SK-N-SH treated with all-trans-retinoic acid at 6 μM for 48 hours (cell line): ENCODE measurements around the gene PBX4.

ENCODE experiments used
- ATAC-seq: fragments of 200-7000 bp; cut with Tn5 transposase; 3 replicates; pipeline ENCODE4 v1.9.1; 2020; ENCODE audit warnings: mild to moderate bottlenecking, moderate library complexity
- ARNTL ChIP-seq: fragments of 450-650 bp; formaldehyde crosslinking; IDR thresholded peaks from 2 replicates; pipeline ENCODE4 v1.5.0; 2020; ENCODE audit warnings: low read depth, mild to moderate bottlenecking, moderate library complexity, borderline replicate concordance
- CSDC2 ChIP-seq: fragments of 250-450 bp; sonication (Bioruptor Pico); IDR thresholded peaks from 2 replicates; pipeline ENCODE4 v1.5.0; 2020; ENCODE audit warnings: mild to moderate bottlenecking, moderate library complexity
- ESRRG ChIP-seq: fragments of 250-450 bp; sonication (Bioruptor Pico); IDR thresholded peaks from 2 replicates; pipeline ENCODE4 v1.6.1; 2021; ENCODE audit warnings: mild to moderate bottlenecking
- GLIS3 ChIP-seq: fragments of 250-450 bp; sonication (Bioruptor Pico); IDR thresholded peaks from 2 replicates; pipeline ENCODE4 v1.5.0; 2020; ENCODE audit warnings: mild to moderate bottlenecking, moderate library complexity
- OSR1 ChIP-seq: fragments of 250-450 bp; sonication (Bioruptor Pico); IDR thresholded peaks from 2 replicates; pipeline ENCODE4 v1.8.0; 2022; ENCODE audit warnings: moderate library complexity, mild to moderate bottlenecking, inconsistent platforms
- POU6F1 ChIP-seq: fragments of 250-450 bp; sonication (Bioruptor Pico); IDR thresholded peaks from 2 replicates; pipeline ENCODE4 v1.8.0; 2021; ENCODE audit warnings: low read depth, mild to moderate bottlenecking, moderate library complexity, borderline replicate concordance
- RARB ChIP-seq: fragments of 250-450 bp; sonication (Bioruptor Pico); IDR thresholded peaks from 2 replicates; pipeline ENCODE4 v1.8.0; 2021; ENCODE audit warnings: mild to moderate bottlenecking, moderate library complexity
- SNAI2 ChIP-seq: fragments of 250-450 bp; sonication (Bioruptor Pico); IDR thresholded peaks from 2 replicates; pipeline ENCODE4 v1.5.0; 2020; ENCODE audit warnings: mild to moderate bottlenecking, moderate library complexity
- TCF4 ChIP-seq: fragments of 250-450 bp; sonication (Bioruptor Pico); IDR thresholded peaks from 2 replicates; pipeline ENCODE4 v1.8.0; 2021; ENCODE audit warnings: mild to moderate bottlenecking, moderate library complexity, borderline replicate concordance
- ZC3H10 ChIP-seq: fragments of 250-450 bp; sonication (Bioruptor Pico); IDR thresholded peaks from 2 replicates; pipeline ENCODE4 v1.5.1; 2021; ENCODE audit warnings: mild to moderate bottlenecking, moderate library complexity
- ZFP3 ChIP-seq: fragments of 250-450 bp; sonication (Bioruptor Pico); IDR thresholded peaks from 2 replicates; pipeline ENCODE4 v1.5.0; 2020; ENCODE audit warnings: mild to moderate bottlenecking, moderate library complexity
- ZFP30 ChIP-seq: fragments of 450-650 bp; formaldehyde crosslinking; IDR thresholded peaks from 2 replicates; pipeline ENCODE4 v1.5.0; 2022; ENCODE audit warnings: mild to moderate bottlenecking, moderate library complexity
- ZNF565 ChIP-seq: fragments of 450-650 bp; formaldehyde crosslinking; conservative IDR thresholded peaks from 2 replicates; pipeline ENCODE4 v1.5.0; 2020; ENCODE audit warnings: low read depth, mild to moderate bottlenecking, moderate library complexity
- ZNF70 ChIP-seq: fragments of 450-650 bp; formaldehyde crosslinking; IDR thresholded peaks from 2 replicates; pipeline ENCODE4 v1.5.0; 2020; ENCODE audit warnings: mild to moderate bottlenecking, moderate library complexity
- ZNF8 ChIP-seq: fragments of 450-650 bp; formaldehyde crosslinking; IDR thresholded peaks from 2 replicates; pipeline ENCODE4 v1.5.0; 2020; ENCODE audit warnings: mild to moderate bottlenecking, moderate library complexity
- TF ChIP-seq, protein P1 (sequence below): fragments of 250-450 bp; sonication (Bioruptor Pico); IDR thresholded peaks from 2 replicates; pipeline ENCODE4 v1.5.1; 2020; ENCODE audit warnings: low read depth, mild to moderate bottlenecking, moderate library complexity
- TF ChIP-seq, protein P2 (sequence below): fragments of 250-450 bp; sonication (Bioruptor Pico); IDR thresholded peaks from 2 replicates; pipeline ENCODE4 v1.8.0; 2020; ENCODE audit warnings: mild to moderate bottlenecking, moderate library complexity, borderline replicate concordance
- TF ChIP-seq, protein P3 (sequence below): fragments of 250-450 bp; sonication (Bioruptor Pico); IDR thresholded peaks from 2 replicates; pipeline ENCODE4 v1.5.0; 2020; ENCODE audit warnings: mild to moderate bottlenecking, moderate library complexity

The PBX4 gene

GRCh38 chr19:19619849-19620210, 1.3 kb upstream of the PBX4 start:
- ATAC-seq = no peak

DNA sequence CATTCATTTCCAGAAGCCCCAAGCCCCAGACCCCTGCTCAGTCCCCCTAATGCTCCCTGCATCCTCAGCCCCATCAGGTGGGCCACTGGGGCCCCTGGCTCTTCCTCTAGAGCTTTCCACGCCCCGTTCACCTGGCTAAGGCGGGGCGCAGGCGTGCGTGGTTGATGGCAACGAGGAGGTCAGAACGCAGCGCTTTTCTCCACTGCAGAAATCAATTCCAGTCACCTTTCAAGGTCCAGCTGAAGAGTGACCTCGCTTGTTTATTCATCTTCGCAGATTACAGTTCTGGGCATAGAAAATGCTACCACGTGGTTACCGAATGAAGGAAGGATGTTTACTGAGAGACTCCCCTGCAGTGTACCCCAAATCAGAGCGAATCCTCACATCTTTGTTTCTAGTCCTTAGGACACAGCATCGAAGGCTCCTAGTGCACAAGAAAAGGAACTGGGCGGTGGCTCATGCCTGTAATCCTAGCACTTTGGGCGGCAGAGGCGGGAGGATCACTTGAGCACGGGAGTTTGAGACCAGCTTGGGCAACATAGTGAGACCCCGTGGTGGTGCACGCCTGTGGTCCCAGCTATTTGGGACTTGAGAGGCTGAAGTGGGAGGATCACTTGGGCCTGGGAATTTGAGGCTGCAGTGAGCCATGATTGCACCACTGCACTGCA, 828 bp upstream of the PBX4 start:
- ATAC-seq = no peak
- TF ChIP-seq CSDC2 = no peak
- no peak for TF ChIP-seq ZFP30
- no peak for TF ChIP-seq ESRRG (CRISPR knock-in tag)
- no peak for TF ChIP-seq SNAI2
- TF ChIP-seq OSR1 = no peak
- TF ChIP-seq RARB (CRISPR knock-in tag) = no peak
- TF ChIP-seq ARNTL = no peak
- TF ChIP-seq, protein P1, sequence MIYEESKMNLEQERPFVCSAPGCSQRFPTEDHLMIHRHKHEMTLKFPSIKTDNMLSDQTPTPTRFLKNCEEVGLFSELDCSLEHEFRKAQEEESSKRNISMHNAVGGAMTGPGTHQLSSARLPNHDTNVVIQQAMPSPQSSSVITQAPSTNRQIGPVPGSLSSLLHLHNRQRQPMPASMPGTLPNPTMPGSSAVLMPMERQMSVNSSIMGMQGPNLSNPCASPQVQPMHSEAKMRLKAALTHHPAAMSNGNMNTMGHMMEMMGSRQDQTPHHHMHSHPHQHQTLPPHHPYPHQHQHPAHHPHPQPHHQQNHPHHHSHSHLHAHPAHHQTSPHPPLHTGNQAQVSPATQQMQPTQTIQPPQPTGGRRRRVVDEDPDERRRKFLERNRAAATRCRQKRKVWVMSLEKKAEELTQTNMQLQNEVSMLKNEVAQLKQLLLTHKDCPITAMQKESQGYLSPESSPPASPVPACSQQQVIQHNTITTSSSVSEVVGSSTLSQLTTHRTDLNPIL (CRISPR knock-in tag) = no peak
- no peak for TF ChIP-seq ZNF8

More at GRCh38 chr19:19619849-19620210, 1.3 kb upstream of the PBX4 start:
- TF ChIP-seq ZNF565 (CRISPR knock-in tag) (no peak), ZNF70 (CRISPR knock-in tag) (no peak), TCF4 (CRISPR knock-in tag) (no peak), ZNF8 (no peak), ZC3H10 (no peak), OSR1 (no peak), SNAI2 (no peak), ESRRG (CRISPR knock-in tag) (no peak)
- TF ChIP-seq, protein P2, sequence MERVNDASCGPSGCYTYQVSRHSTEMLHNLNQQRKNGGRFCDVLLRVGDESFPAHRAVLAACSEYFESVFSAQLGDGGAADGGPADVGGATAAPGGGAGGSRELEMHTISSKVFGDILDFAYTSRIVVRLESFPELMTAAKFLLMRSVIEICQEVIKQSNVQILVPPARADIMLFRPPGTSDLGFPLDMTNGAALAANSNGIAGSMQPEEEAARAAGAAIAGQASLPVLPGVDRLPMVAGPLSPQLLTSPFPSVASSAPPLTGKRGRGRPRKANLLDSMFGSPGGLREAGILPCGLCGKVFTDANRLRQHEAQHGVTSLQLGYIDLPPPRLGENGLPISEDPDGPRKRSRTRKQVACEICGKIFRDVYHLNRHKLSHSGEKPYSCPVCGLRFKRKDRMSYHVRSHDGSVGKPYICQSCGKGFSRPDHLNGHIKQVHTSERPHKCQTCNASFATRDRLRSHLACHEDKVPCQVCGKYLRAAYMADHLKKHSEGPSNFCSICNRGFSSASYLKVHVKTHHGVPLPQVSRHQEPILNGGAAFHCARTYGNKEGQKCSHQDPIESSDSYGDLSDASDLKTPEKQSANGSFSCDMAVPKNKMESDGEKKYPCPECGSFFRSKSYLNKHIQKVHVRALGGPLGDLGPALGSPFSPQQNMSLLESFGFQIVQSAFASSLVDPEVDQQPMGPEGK (CRISPR knock-in tag) = no peak

DNA sequence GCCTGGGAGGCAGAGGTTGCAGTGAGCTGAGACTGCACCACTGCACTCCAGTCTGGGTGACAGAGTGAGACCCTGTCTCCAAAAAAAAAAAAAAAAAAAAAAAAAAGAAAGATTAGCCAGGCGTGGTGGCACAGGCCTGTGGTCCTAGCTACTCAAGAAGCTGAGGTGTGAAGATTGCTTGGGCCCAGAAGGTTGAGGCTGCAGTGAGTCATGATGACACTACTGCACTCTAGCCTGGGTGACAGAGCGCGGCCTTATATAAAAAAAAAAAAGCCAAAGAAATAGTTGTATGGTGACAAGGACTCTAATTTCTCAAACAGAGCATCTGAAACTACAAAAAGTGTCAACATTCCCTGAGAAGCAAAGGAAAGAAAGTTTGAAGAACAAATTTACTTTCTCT, 3.4 kb downstream of the PBX4 start:
- ATAC-seq = no peak
- TF ChIP-seq TCF4 (CRISPR knock-in tag) (no peak), ZNF8 (no peak), ZFP3 (CRISPR knock-in tag) (no peak), SNAI2 (no peak), CSDC2 (no peak), GLIS3 (CRISPR knock-in tag) (no peak)
- TF ChIP-seq, protein P3, sequence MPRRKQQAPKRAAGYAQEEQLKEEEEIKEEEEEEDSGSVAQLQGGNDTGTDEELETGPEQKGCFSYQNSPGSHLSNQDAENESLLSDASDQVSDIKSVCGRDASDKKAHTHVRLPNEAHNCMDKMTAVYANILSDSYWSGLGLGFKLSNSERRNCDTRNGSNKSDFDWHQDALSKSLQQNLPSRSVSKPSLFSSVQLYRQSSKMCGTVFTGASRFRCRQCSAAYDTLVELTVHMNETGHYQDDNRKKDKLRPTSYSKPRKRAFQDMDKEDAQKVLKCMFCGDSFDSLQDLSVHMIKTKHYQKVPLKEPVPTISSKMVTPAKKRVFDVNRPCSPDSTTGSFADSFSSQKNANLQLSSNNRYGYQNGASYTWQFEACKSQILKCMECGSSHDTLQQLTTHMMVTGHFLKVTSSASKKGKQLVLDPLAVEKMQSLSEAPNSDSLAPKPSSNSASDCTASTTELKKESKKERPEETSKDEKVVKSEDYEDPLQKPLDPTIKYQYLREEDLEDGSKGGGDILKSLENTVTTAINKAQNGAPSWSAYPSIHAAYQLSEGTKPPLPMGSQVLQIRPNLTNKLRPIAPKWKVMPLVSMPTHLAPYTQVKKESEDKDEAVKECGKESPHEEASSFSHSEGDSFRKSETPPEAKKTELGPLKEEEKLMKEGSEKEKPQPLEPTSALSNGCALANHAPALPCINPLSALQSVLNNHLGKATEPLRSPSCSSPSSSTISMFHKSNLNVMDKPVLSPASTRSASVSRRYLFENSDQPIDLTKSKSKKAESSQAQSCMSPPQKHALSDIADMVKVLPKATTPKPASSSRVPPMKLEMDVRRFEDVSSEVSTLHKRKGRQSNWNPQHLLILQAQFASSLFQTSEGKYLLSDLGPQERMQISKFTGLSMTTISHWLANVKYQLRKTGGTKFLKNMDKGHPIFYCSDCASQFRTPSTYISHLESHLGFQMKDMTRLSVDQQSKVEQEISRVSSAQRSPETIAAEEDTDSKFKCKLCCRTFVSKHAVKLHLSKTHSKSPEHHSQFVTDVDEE = no peak

DNA sequence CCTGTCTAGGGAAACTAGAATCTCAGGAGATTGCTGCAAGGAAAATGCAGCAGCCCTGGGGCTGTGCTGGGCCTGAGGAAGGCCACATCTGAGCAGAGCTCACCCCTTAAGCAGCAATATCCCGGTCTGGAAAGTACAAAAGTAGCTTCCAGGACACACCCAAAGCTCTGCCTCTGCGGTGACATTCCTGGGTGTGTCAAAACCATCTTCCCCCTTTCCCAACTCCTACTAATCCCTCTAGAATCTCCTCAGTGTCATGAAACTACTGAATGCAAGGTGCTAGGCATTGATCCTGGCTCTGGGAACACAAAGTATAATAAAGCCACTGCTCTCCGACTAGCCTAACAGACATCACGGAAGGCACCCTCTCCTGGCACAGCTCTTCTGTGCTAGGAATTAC, 5.0 kb downstream of the PBX4 start:
- ATAC-seq = no peak; the same call in 2 of the 3 replicates
- TF ChIP-seq ZFP3 (CRISPR knock-in tag) (no peak), ZNF565 (CRISPR knock-in tag) (no peak), ZNF70 (CRISPR knock-in tag) (no peak), ZNF8 (no peak), POU6F1 (CRISPR knock-in tag) (no peak), ESRRG (CRISPR knock-in tag) (no peak), SNAI2 (no peak)
- TF ChIP-seq, protein P1 (CRISPR knock-in tag) = no peak
- TF ChIP-seq, protein P2 (CRISPR knock-in tag) = no peak
